ENCODE data around the gene GPR156.
"Not testable (repeated sequence)": the region's sequence is repeated elsewhere in the genome, so short reads cannot be mapped to it uniquely, and the experiment has no call there.

The GPR156 gene

GRCh38 chr3:120284747-120285507 lies at the start of gene GPR156:
Gene GPR156 (minus strand): TSS chr3:120285222. CDS start chr3:120244098, 41,124 bp downstream.
- H3K36me3 ChIP-seq (ENCODE audit: low read depth), result no peaks in the 10 kb centered on the region

DNA sequence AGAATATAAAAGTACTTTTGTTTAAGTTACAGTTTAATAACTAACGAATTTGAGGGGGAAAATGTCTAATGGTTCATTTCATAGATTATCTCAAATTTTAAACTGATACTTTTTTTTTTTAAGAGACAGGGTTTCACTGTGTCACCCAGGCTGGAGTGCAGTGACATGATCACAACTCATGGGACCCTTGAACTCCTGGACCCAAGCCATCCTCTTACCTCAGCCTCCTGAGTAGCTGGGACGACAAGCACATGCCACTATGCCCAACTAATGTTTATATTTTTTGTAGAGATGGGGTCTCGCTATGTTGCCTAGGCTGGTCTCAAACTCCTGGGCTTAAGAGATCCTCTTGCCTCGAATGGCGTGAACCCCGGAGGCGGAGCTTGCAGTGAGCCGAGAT lies 47.6 kb upstream of the GPR156 start:
- H3K36me3 ChIP-seq (ENCODE audit: low read depth), result peaks cover 71% of the 10 kb centered on the region
- TF ChIP-seq CTCF (IDR thresholded peaks at IDR 0.05; ENCODE audit: poor library complexity, severe bottlenecking), result no peak
- H3K4me3 ChIP-seq (ENCODE audit: severe bottlenecking), result no peak overlapping the region
- ATAC-seq (ENCODE audit: low read depth) (no peak), DNase-seq (ENCODE audit: low spot score) (no peak)
- no peaks in the 10 kb centered on the region for H3K4me1 ChIP-seq (ENCODE audit: insufficient read depth, poor library complexity, severe bottlenecking)
- H3K27me3 ChIP-seq (ENCODE audit: insufficient read depth, poor library complexity, severe bottlenecking), result no peaks in the 10 kb centered on the region
- no peaks in the 10 kb centered on the region for H3K9me3 ChIP-seq (ENCODE audit: severe bottlenecking)
- no peak overlapping the region for H3K27ac ChIP-seq (ENCODE audit: poor library complexity, severe bottlenecking)

More at GRCh38 chr3:120284747-120285507, at the start of gene GPR156:
- Histone ChIP-seq H3K27me3 (ENCODE audit: insufficient read depth, poor library complexity, severe bottlenecking) (no peaks in the 10 kb centered on the region), H3K4me3 (ENCODE audit: severe bottlenecking) (peak within 1 kb of the TSS; percentile 39), H3K9me3 (ENCODE audit: severe bottlenecking) (no peaks in the 10 kb centered on the region), H3K4me1 (ENCODE audit: insufficient read depth, poor library complexity, severe bottlenecking) (no peaks in the 10 kb centered on the region), H3K27ac (ENCODE audit: poor library complexity, severe bottlenecking) (no peak within 1 kb of the TSS)
- no peak for TF ChIP-seq CTCF (IDR thresholded peaks at IDR 0.05; ENCODE audit: poor library complexity, severe bottlenecking)
- peak; percentile 81 for ATAC-seq (ENCODE audit: low read depth)
- DNase-seq (ENCODE audit: low spot score), result no peak

DNA sequence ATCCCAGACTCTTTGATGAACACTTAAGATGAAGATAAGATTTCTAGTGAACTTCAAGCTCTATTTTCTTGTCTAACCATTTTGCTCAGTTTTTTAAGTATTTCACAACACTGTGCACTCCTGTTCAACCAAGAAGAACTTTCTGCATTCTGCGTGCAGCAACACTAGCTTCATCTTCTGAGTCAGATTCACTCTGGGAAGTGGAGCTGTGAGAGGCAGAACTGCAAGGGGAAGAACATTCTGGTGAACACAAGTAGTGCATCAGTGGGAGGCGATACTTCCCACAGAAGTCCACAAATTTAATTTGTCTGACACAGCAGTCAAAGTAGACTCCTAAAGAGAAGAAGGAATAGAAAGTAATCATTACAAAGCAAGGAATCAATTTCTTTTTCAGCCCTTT lies 46.1 kb upstream of the GPR156 start:
- peaks cover 71% of the 10 kb centered on the region for H3K36me3 ChIP-seq (ENCODE audit: low read depth)
- H3K27me3 ChIP-seq (ENCODE audit: insufficient read depth, poor library complexity, severe bottlenecking), result no peaks in the 10 kb centered on the region
- ATAC-seq (ENCODE audit: low read depth) (no peak), DNase-seq (ENCODE audit: low spot score) (no peak)
- no peak overlapping the region for H3K4me3 ChIP-seq (ENCODE audit: severe bottlenecking)
- no peak for TF ChIP-seq CTCF (IDR thresholded peaks at IDR 0.05; ENCODE audit: poor library complexity, severe bottlenecking)
- no peak overlapping the region for H3K27ac ChIP-seq (ENCODE audit: poor library complexity, severe bottlenecking)
- no peaks in the 10 kb centered on the region for H3K4me1 ChIP-seq (ENCODE audit: insufficient read depth, poor library complexity, severe bottlenecking)
- H3K9me3 ChIP-seq (ENCODE audit: severe bottlenecking), result no peaks in the 10 kb centered on the region

DNA sequence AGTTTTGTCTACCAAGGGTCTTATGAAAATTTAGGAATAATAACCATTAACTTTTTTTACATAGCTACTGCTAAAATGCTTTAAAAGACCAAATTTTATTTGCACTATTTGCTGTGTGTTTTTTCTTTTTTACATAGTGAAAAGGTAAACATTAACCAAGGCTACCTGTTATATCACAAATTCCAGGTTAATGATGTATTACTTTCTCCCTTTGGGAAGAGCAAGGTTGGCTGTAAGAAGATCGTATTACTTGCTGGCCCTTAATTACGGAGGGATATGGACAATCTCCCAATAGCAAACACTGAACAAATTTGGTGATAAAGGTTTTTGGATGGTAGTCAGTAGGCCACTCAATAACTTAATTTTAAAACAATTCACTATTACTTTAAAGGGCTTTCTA lies 41.8 kb upstream of the GPR156 start:
- Histone ChIP-seq H3K27ac (ENCODE audit: poor library complexity, severe bottlenecking) (no peak overlapping the region), H3K4me3 (ENCODE audit: severe bottlenecking) (no peak overlapping the region), H3K9me3 (ENCODE audit: severe bottlenecking) (no peaks in the 10 kb centered on the region), H3K27me3 (ENCODE audit: insufficient read depth, poor library complexity, severe bottlenecking) (no peaks in the 10 kb centered on the region), H3K4me1 (ENCODE audit: insufficient read depth, poor library complexity, severe bottlenecking) (no peaks in the 10 kb centered on the region), H3K36me3 (ENCODE audit: low read depth) (peaks cover 45% of the 10 kb centered on the region)
- DNase-seq (ENCODE audit: low spot score) (no peak), ATAC-seq (ENCODE audit: low read depth) (no peak)
- TF ChIP-seq CTCF (IDR thresholded peaks at IDR 0.05; ENCODE audit: poor library complexity, severe bottlenecking), result no peak

- ATAC-seq (ENCODE audit: low read depth), result no peak
- Histone ChIP-seq H3K4me3 (ENCODE audit: severe bottlenecking) (no peak overlapping the region), H3K9me3 (ENCODE audit: severe bottlenecking) (no peaks in the 10 kb centered on the region), H3K27ac (ENCODE audit: poor library complexity, severe bottlenecking) (no peak overlapping the region), H3K36me3 (ENCODE audit: low read depth) (peaks cover 25% of the 10 kb centered on the region), H3K27me3 (ENCODE audit: insufficient read depth, poor library complexity, severe bottlenecking) (no peaks in the 10 kb centered on the region), H3K4me1 (ENCODE audit: insufficient read depth, poor library complexity, severe bottlenecking) (no peaks in the 10 kb centered on the region)
- DNase-seq (ENCODE audit: low spot score), result no peak
- no peak for TF ChIP-seq CTCF (IDR thresholded peaks at IDR 0.05; ENCODE audit: poor library complexity, severe bottlenecking)
Measured at GRCh38 chr3:120324190-120324589, 39.2 kb upstream of the GPR156 start.

- H3K4me3 ChIP-seq (ENCODE audit: severe bottlenecking); H3K27ac ChIP-seq (ENCODE audit: poor library complexity, severe bottlenecking); H3K4me1 ChIP-seq (ENCODE audit: insufficient read depth, poor library complexity, severe bottlenecking); DNase-seq (ENCODE audit: low spot score); H3K27me3 ChIP-seq (ENCODE audit: insufficient read depth, poor library complexity, severe bottlenecking); ATAC-seq (ENCODE audit: low read depth); H3K9me3 ChIP-seq (ENCODE audit: severe bottlenecking): not testable (repeated sequence)
- H3K36me3 ChIP-seq (ENCODE audit: low read depth), result peaks cover 23% of the 10 kb centered on the region
Measured at GRCh38 chr3:120323761-120324160, 38.7 kb upstream of the GPR156 start.

Measured in RWPE2 (cell line).